Adipocyte (in vitro differentiated cells): ENCODE data around the gene LORICRIN.
"Not testable (repeated sequence)": the region's sequence is repeated elsewhere in the genome, so short reads cannot be mapped to it uniquely, and the experiment has no call there.

ENCODE experiments used
- DNase-seq: peaks from one replicate; pipeline ENCODE4 v3.0.0-alpha.2; 2015; ENCODE audit warnings: low read depth
- H3K27me3 ChIP-seq: replicated peaks from 2 replicates; pipeline ENCODE4 v1.7.0; 2013; ENCODE audit warnings: mild to moderate bottlenecking, low read length, moderate library complexity; ENCODE audit not compliant: control insufficient read depth, insufficient read depth
- H3K36me3 ChIP-seq: 2 replicates; pipeline ENCODE4 v1.7.0; 2013; ENCODE audit warnings: low read length, mild to moderate bottlenecking, moderate library complexity; ENCODE audit not compliant: control insufficient read depth, insufficient read depth, severe bottlenecking
- H3K4me1 ChIP-seq: 2 replicates; pipeline ENCODE4 v1.7.0; 2013; ENCODE audit warnings: mild to moderate bottlenecking, low read length, moderate library complexity; ENCODE audit not compliant: control insufficient read depth, insufficient read depth
- H3K4me3 ChIP-seq: 2 replicates; pipeline ENCODE4 v1.7.0; 2013; ENCODE audit warnings: mild to moderate bottlenecking, low read length, moderate library complexity
- H3K9ac ChIP-seq: 2 replicates; pipeline ENCODE4 v1.7.0; 2013; ENCODE audit warnings: mild to moderate bottlenecking, low read length, moderate library complexity
- H3K9me3 ChIP-seq: 2 replicates; pipeline ENCODE4 v1.7.0; 2013; ENCODE audit warnings: mild to moderate bottlenecking, low read length, moderate library complexity; ENCODE audit not compliant: control insufficient read depth

Gene LORICRIN

DNA sequence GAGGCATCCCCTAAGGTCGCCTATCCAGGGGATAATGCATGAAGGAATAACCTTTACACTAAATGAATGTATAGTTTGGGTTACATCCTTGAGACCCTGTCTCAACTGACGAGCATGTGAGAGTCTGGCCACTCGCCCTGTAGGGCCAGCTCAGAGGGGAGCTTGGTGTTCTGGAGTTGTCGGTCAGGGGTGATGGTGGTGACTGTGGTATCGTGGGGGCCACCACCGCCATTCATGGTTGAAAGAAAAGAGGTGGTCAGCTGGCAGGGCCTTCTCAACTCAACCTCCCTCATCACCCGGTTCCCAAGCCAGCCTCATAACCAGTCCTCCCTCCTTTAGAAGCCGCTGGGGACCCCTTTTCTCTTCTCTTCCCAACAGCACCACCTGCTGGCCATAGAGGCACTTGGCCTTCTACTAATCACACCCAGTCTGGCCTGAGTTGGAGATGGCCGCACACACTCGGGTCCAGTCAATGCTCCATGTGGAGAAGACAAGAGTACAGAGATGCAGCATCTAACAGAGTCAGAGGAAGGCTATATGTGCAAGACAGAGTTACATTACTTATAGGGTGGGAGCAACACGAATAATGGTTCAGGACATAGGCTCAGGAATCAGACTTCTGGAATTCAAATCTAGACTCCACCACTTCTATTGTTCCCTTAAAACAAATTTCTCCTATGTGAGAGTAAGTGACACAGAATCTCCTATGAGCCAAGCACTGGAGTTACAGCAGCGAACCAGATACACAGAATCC lies 30.2 kb upstream of the LORICRIN start:
- not testable (repeated sequence) for H3K4me3 ChIP-seq, H3K9ac ChIP-seq, H3K4me1 ChIP-seq, DNase-seq, H3K9me3 ChIP-seq, H3K36me3 ChIP-seq
- peaks cover 27% of the 10 kb centered on the region for H3K27me3 ChIP-seq

- Histone ChIP-seq H3K9ac (no peak overlapping the region), H3K4me1 (peaks cover 4% of the 10 kb centered on the region), H3K27me3 (peaks cover 28% of the 10 kb centered on the region), H3K9me3 (no peaks in the 10 kb centered on the region), H3K36me3 (no peaks in the 10 kb centered on the region), H3K4me3 (no peak overlapping the region)
- DNase-seq: no peak
These were observed 28.1 kb upstream of the LORICRIN start for GRCh38 chr1:153231363-153231762.

DNA sequence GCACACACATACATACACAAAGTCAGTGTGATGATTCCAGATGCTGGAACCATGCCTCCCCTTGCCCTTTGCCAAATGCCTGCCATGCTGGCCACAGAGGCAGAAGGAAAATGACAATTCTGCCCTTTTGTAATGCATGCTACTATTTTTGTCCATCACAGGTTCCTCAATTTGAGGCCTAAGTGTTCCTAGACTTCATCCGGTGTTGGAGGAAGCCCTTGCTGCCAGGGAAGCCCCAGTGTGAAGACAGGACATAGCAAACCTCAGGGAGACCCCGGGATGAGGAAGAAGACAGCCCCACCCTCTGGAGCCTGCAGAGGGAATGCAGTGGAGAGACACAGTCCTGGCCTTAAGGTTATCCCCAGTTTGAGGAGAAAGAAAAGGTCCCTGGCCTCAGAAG lies 27.7 kb upstream of the LORICRIN start:
- H3K4me3 ChIP-seq: no peak overlapping the region
- H3K36me3 ChIP-seq: no peaks in the 10 kb centered on the region
- peaks cover 4% of the 10 kb centered on the region for H3K4me1 ChIP-seq
- no peaks in the 10 kb centered on the region for H3K9me3 ChIP-seq
- no peak overlapping the region for H3K9ac ChIP-seq
- no peak for DNase-seq
- peaks cover 28% of the 10 kb centered on the region for H3K27me3 ChIP-seq

GRCh38 chr1:153232553-153232952 lies 26.9 kb upstream of the LORICRIN start:
- DNase-seq: no peak
- Histone ChIP-seq H3K4me3 (no peak overlapping the region), H3K9me3 (no peaks in the 10 kb centered on the region), H3K4me1 (peaks cover 4% of the 10 kb centered on the region), H3K27me3 (peaks cover 28% of the 10 kb centered on the region), H3K36me3 (no peaks in the 10 kb centered on the region), H3K9ac (no peak overlapping the region)

DNA sequence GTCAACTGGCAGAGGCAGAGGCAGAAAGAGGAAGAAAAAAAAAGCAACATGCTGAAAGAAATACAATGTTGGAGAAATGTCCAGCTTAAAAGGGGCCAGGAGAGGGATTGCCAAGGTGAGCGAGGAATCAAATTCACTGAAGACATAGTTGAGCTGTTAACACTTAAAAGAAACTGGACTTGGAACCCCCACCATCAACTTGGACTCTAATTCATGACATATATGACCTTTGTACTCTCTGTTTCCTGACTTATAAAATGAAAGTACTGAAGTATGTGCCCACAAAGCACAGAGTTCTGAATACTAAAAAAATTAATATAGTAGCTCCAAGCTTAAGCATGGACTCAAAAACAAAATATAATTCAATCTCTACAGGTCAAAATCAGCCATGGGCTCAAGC lies 26.0 kb upstream of the LORICRIN start:
- Histone ChIP-seq H3K9me3 (no peaks in the 10 kb centered on the region), H3K27me3 (peaks cover 21% of the 10 kb centered on the region), H3K36me3 (no peaks in the 10 kb centered on the region), H3K4me3 (no peak overlapping the region), H3K9ac (no peak overlapping the region), H3K4me1 (peaks cover 4% of the 10 kb centered on the region)
- DNase-seq: no peak

DNA sequence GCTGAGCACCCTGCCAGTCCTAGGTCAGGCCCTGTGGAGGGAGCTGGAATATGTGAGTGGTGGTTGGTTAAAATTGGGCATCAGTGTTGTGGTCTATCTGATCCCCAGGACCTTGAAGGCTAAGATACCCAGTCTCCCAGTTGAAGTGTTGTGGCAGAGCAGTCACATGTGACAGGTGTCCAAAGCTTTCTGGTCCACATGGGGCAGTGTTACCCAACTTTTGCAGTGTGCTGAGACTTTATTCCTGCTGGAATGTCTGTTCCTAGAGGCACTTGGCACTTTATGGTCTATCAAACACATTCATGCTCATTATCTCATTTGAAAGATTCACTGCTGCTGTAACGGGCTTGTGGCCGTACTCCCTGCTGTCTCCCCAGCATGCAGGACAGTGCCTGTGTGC lies 21.0 kb upstream of the LORICRIN start:
- Histone ChIP-seq H3K9ac (no peak overlapping the region), H3K27me3 (peaks cover 14% of the 10 kb centered on the region), H3K4me1 (no peaks in the 10 kb centered on the region), H3K36me3 (no peaks in the 10 kb centered on the region), H3K4me3 (no peak overlapping the region), H3K9me3 (no peaks in the 10 kb centered on the region)
- no peak for DNase-seq

DNA sequence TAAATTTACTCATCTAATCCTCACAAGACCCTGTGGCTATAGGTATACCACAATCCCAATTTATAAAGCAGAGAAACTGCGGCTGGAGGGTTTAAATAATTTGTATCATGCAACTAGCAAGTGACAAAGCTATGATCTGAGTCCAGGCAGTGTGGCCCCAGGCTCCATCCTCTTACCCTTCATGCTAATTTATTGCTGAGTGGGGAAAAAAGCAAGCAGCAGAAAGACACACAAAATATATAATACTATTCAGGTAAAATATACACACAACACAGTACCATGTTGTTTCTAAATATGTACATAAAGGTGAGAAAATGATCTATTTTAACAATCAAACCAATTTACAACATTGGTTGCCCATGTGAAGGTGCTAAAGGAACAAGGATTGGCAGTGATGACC lies 17.3 kb upstream of the LORICRIN start:
- DNase-seq: no peak
- Histone ChIP-seq H3K9ac (no peak overlapping the region), H3K36me3 (no peaks in the 10 kb centered on the region), H3K4me3 (no peak overlapping the region), H3K4me1 (no peaks in the 10 kb centered on the region), H3K9me3 (no peaks in the 10 kb centered on the region), H3K27me3 (peaks cover 15% of the 10 kb centered on the region)

GRCh38 chr1:153245466-153245865 lies 14.0 kb upstream of the LORICRIN start:
- DNase-seq: no peak
- peaks cover 37% of the 10 kb centered on the region for H3K27me3 ChIP-seq
- no peak overlapping the region for H3K9ac ChIP-seq
- no peaks in the 10 kb centered on the region for H3K36me3 ChIP-seq
- no peaks in the 10 kb centered on the region for H3K4me1 ChIP-seq
- H3K4me3 ChIP-seq: no peak overlapping the region
- no peaks in the 10 kb centered on the region for H3K9me3 ChIP-seq

GRCh38 chr1:153246018-153246417 lies 13.5 kb upstream of the LORICRIN start:
- no peaks in the 10 kb centered on the region for H3K9me3 ChIP-seq
- H3K9ac ChIP-seq: no peak overlapping the region
- no peaks in the 10 kb centered on the region for H3K36me3 ChIP-seq
- no peak overlapping the region for H3K4me3 ChIP-seq
- no peak for DNase-seq
- H3K4me1 ChIP-seq: no peaks in the 10 kb centered on the region
- peaks cover 33% of the 10 kb centered on the region for H3K27me3 ChIP-seq

- Histone ChIP-seq H3K36me3 (no peaks in the 10 kb centered on the region), H3K9me3 (no peaks in the 10 kb centered on the region), H3K4me3 (no peak overlapping the region), H3K27me3 (peaks cover 37% of the 10 kb centered on the region), H3K4me1 (no peaks in the 10 kb centered on the region), H3K9ac (no peak overlapping the region)
- DNase-seq: no peak
These were observed 12.7 kb upstream of the LORICRIN start for GRCh38 chr1:153246825-153247224.

DNA sequence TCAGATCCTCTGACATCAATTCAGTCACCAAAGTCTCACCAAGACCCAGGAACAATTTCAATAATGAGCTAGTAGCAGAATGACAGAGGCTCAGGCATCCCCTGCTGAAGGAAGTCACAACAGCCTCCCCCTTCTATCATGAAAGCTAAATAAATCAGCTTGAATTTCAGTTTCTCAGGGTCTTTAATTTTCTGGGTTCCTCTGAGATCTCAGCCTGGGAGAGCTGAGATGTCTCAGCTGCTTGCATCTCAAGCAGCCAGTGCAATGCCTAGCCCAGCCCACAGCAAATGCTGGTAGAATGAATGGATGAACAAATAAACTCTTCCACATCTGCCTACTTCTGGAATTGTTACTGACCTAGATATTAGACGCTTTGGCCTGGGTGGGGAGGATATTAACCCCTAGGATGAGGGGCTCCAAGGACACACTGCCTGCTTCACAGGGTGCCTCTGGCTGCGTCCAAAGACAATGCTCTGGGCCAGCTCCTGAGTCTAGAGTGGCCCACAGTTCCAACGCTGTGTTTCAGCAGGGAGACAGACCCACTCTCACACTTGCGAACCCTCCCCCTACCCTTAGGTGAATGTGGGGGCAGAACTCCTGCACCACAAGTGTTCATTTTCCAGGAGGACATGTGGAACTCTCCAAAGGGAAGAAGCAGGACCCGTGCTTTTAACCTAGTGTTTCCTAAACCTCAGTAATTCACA lies 11.2 kb upstream of the LORICRIN start:
- Histone ChIP-seq H3K4me3 (no peak overlapping the region), H3K27me3 (peaks cover 37% of the 10 kb centered on the region), H3K4me1 (no peaks in the 10 kb centered on the region), H3K9ac (no peak overlapping the region), H3K36me3 (no peaks in the 10 kb centered on the region), H3K9me3 (no peaks in the 10 kb centered on the region)
- no peak for DNase-seq
